Medulla oblongata (tissue), 1 donor: Measurements from ENCODE around the gene PIWIL4.

Experiments
- DNase-seq: peaks from one replicate; pipeline ENCODE4 v3.0.0-alpha.2; 2015; ENCODE audit errors: extremely low spot score

The PIWIL4 gene

GRCh38 chr11:94567181-94567670 lies at the start of gene PIWIL4:
Gene PIWIL4, plus strand, starts transcription at chr11:94567368. Its CDS starts 151 bp downstream, at chr11:94567519.
- no peak for DNase-seq

- no peak for DNase-seq
These were observed 48.9 kb upstream of the PIWIL4 start for GRCh38 chr11:94518300-94518699.

- DNase-seq: peak; percentile 67
These were observed 47.6 kb upstream of the PIWIL4 start for GRCh38 chr11:94519478-94520084.

GRCh38 chr11:94521684-94522083 lies 45.5 kb upstream of the PIWIL4 start:
- DNase-seq: no peak

- no peak for DNase-seq
These were observed 42.8 kb upstream of the PIWIL4 start for GRCh38 chr11:94524341-94524740.

- peak; percentile 83 for DNase-seq
These were observed 41.4 kb upstream of the PIWIL4 start for GRCh38 chr11:94525546-94526324.

- DNase-seq: no peak
These were observed 40.3 kb upstream of the PIWIL4 start for GRCh38 chr11:94526645-94527438.

GRCh38 chr11:94528551-94528950 lies 38.6 kb upstream of the PIWIL4 start:
- no peak for DNase-seq

GRCh38 chr11:94532211-94532610 lies 35.0 kb upstream of the PIWIL4 start:
- DNase-seq: no peak

GRCh38 chr11:94533206-94533605 lies 34.0 kb upstream of the PIWIL4 start:
- DNase-seq: no peak

GRCh38 chr11:94533696-94534630 lies 33.2 kb upstream of the PIWIL4 start:
- DNase-seq: peak; percentile 65

GRCh38 chr11:94536386-94536785 lies 30.8 kb upstream of the PIWIL4 start:
- no peak for DNase-seq

GRCh38 chr11:94537031-94537600 lies 30.1 kb upstream of the PIWIL4 start:
- no peak for DNase-seq

- DNase-seq: no peak
These were observed 27.7 kb upstream of the PIWIL4 start for GRCh38 chr11:94539420-94539819.

- peak; percentile 86 for DNase-seq
These were observed 23.2 kb upstream of the PIWIL4 start, which contains the start of gene FUT4 for GRCh38 chr11:94543695-94544645. Gene FUT4, plus strand, starts transcription at chr11:94543921. Its CDS starts 213 bp downstream, at chr11:94544134.

- no peak for DNase-seq
These were observed 22.4 kb upstream of the PIWIL4 start for GRCh38 chr11:94544646-94545263.

GRCh38 chr11:94545264-94546161 lies 21.7 kb upstream of the PIWIL4 start:
- DNase-seq: no peak

GRCh38 chr11:94546162-94546470 lies 21.1 kb upstream of the PIWIL4 start:
- no peak for DNase-seq
